ENCODE results near the gene ITGA11.

Gene ITGA11

GRCh38 chr15:68339481-68339880 is 92.5 kb downstream of the ITGA11 start:
- H3K27ac ChIP-seq, result no peak overlapping the region
- no peaks in the 10 kb centered on the region for H3K9me3 ChIP-seq (replicated peaks in 1 of 11)
- no peak overlapping the region for H3K9ac ChIP-seq
- H3K4me1 ChIP-seq, result peaks cover 67 to 80% (median 73%) of the 10 kb centered on the region in 10 experiments
- H3K27me3 ChIP-seq, result peaks cover 0 to 12% (median 0%) of the 10 kb centered on the region in 11 experiments; a peak in 3 of 22 replicates
- no peak for TF ChIP-seq Cebpa-rat (IDR thresholded peaks at IDR 0.05)
- 0 out of 22 replicates have a peak, but pooled peaks cover 0 to 1% (median 0%) of the 10 kb centered on the region in 11 experiments for H4K20me1 ChIP-seq
- H3K4me2 ChIP-seq, result 0 out of 22 replicates have a peak overlapping the region, but pooled peaks of 1 of the 11 experiments have one; percentile 2
- H3K36me3 ChIP-seq, result no peaks in the 10 kb centered on the region
- no peak overlapping the region for H3K4me3 ChIP-seq

- Histone ChIP-seq H3K4me2 (peak overlapping the region; percentile 15 to 56 (median 39); a peak in 21 of 22 replicates), H3K9me3 (replicated peaks in 1 of 11) (no peaks in the 10 kb centered on the region), H3K4me1 (peaks cover 65 to 80% (median 71%) of the 10 kb centered on the region in 10 experiments), H3K36me3 (no peaks in the 10 kb centered on the region), H3K4me3 (no peak overlapping the region), H3K9ac (no peak overlapping the region), H3K27ac (no peak overlapping the region), H3K27me3 (no peaks in the 10 kb centered on the region; a peak in 1 of 22 replicates), H4K20me1 (0 out of 22 replicates have a peak, but pooled peaks cover 0 to 8% (median 0%) of the 10 kb centered on the region in 11 experiments)
- no peak for TF ChIP-seq Cebpa-rat (IDR thresholded peaks at IDR 0.05)
Observed at GRCh38 chr15:68337826-68338225, 94.1 kb downstream of the ITGA11 start.

GRCh38 chr15:68336516-68336915 is 95.4 kb downstream of the ITGA11 start:
- Histone ChIP-seq H3K27ac (no peak overlapping the region), H3K4me1 (peaks cover 52 to 79% (median 59%) of the 10 kb centered on the region in 10 experiments), H3K9me3 (replicated peaks in 1 of 11) (no peaks in the 10 kb centered on the region), H4K20me1 (0 out of 22 replicates have a peak, but pooled peaks cover 0 to 8% (median 0%) of the 10 kb centered on the region in 11 experiments), H3K4me2 (peak overlapping the region in 3 of 11 experiments; percentile 15 to 95 (median 41); a peak in 1 of 22 replicates), H3K4me3 (no peak overlapping the region), H3K9ac (no peak overlapping the region), H3K27me3 (no peaks in the 10 kb centered on the region; a peak in 1 of 22 replicates), H3K36me3 (no peaks in the 10 kb centered on the region)
- no peak for TF ChIP-seq Cebpa-rat (IDR thresholded peaks at IDR 0.05)

- Histone ChIP-seq H3K36me3 (no peaks in the 10 kb centered on the region), H3K4me2 (peak overlapping the region; percentile 63 to 95 (median 82); a peak in 19 of 22 replicates), H3K27ac (no peak overlapping the region), H3K4me1 (peaks cover 43 to 79% (median 58%) of the 10 kb centered on the region in 10 experiments), H3K4me3 (no peak overlapping the region), H3K27me3 (no peaks in the 10 kb centered on the region; a peak in 1 of 22 replicates), H3K9me3 (replicated peaks in 1 of 11) (no peaks in the 10 kb centered on the region), H3K9ac (no peak overlapping the region), H4K20me1 (0 out of 22 replicates have a peak, but pooled peaks cover 0 to 8% (median 0%) of the 10 kb centered on the region in 11 experiments)
- no peak for TF ChIP-seq Cebpa-rat (IDR thresholded peaks at IDR 0.05)
Observed at GRCh38 chr15:68335655-68336054, 96.3 kb downstream of the ITGA11 start.

GRCh38 chr15:68335251-68335650 is 96.7 kb downstream of the ITGA11 start:
- Histone ChIP-seq H3K36me3 (no peaks in the 10 kb centered on the region), H3K27me3 (no peaks in the 10 kb centered on the region; a peak in 1 of 22 replicates), H4K20me1 (0 out of 22 replicates have a peak, but pooled peaks cover 0 to 8% (median 0%) of the 10 kb centered on the region in 11 experiments), H3K4me1 (peaks cover 40 to 79% (median 56%) of the 10 kb centered on the region in 10 experiments), H3K4me2 (peak overlapping the region; percentile 63 to 95 (median 82)), H3K9ac (peak overlapping the region in 4 of 11 experiments; percentile 5 to 29 (median 26); a peak in 2 of 22 replicates), H3K9me3 (replicated peaks in 1 of 11) (no peaks in the 10 kb centered on the region), H3K4me3 (no peak overlapping the region), H3K27ac (peak overlapping the region in 5 of 11 experiments; percentile 0 to 71 (median 65); a peak in 7 of 22 replicates)
- TF ChIP-seq Cebpa-rat (IDR thresholded peaks at IDR 0.05), result no peak

GRCh38 chr15:68334661-68335124 is 97.3 kb downstream of the ITGA11 start:
- Histone ChIP-seq H3K9me3 (replicated peaks in 1 of 11) (no peaks in the 10 kb centered on the region), H4K20me1 (0 out of 22 replicates have a peak, but pooled peaks cover 0 to 8% (median 0%) of the 10 kb centered on the region in 11 experiments), H3K27me3 (no peaks in the 10 kb centered on the region; a peak in 1 of 22 replicates), H3K27ac (peak overlapping the region in 8 of 11 experiments; percentile 0 to 71 (median 45); a peak in 13 of 22 replicates), H3K36me3 (no peaks in the 10 kb centered on the region), H3K4me2 (peak overlapping the region; percentile 63 to 95 (median 82)), H3K4me3 (peak overlapping the region in 2 of 10 experiments; percentile 2 to 14; a peak in 1 of 20 replicates), H3K9ac (peak overlapping the region in 8 of 11 experiments; percentile 2 to 29 (median 21); a peak in 8 of 22 replicates), H3K4me1 (peaks cover 40 to 84% (median 54%) of the 10 kb centered on the region in 10 experiments)
- TF ChIP-seq Cebpa-rat (IDR thresholded peaks at IDR 0.05), result no peak

GRCh38 chr15:68333775-68334470 is 98.0 kb downstream of the ITGA11 start:
- no peak for TF ChIP-seq Cebpa-rat (IDR thresholded peaks at IDR 0.05)
- H3K9me3 ChIP-seq (replicated peaks in 1 of 11), result no peaks in the 10 kb centered on the region
- H3K27me3 ChIP-seq, result no peaks in the 10 kb centered on the region; a peak in 1 of 22 replicates
- peak overlapping the region in 2 of 10 experiments; percentile 2 to 14; a peak in 1 of 20 replicates for H3K4me3 ChIP-seq
- H3K27ac ChIP-seq, result peak overlapping the region in 8 of 11 experiments; percentile 19 to 71 (median 45); a peak in 10 of 22 replicates
- peak overlapping the region in 8 of 11 experiments; percentile 2 to 31 (median 16); a peak in 7 of 22 replicates for H3K9ac ChIP-seq
- H3K4me2 ChIP-seq, result peak overlapping the region; percentile 63 to 95 (median 82)
- no peaks in the 10 kb centered on the region for H3K36me3 ChIP-seq
- peaks cover 40 to 91% (median 56%) of the 10 kb centered on the region in 10 experiments for H3K4me1 ChIP-seq
- 0 out of 22 replicates have a peak, but pooled peaks cover 0 to 8% (median 0%) of the 10 kb centered on the region in 11 experiments for H4K20me1 ChIP-seq

- peaks cover 42 to 100% (median 58%) of the 10 kb centered on the region in 10 experiments for H3K4me1 ChIP-seq
- no peak overlapping the region for H3K9ac ChIP-seq
- H3K36me3 ChIP-seq, result no peaks in the 10 kb centered on the region
- 0 out of 22 replicates have a peak, but pooled peaks cover 0 to 8% (median 0%) of the 10 kb centered on the region in 11 experiments for H4K20me1 ChIP-seq
- TF ChIP-seq Cebpa-rat (IDR thresholded peaks at IDR 0.05), result no peak
- H3K9me3 ChIP-seq (replicated peaks in 1 of 11), result no peaks in the 10 kb centered on the region
- H3K4me2 ChIP-seq, result peak overlapping the region in 2 of 11 experiments; percentile 36 to 93; a peak in 3 of 22 replicates
- H3K4me3 ChIP-seq, result no peak overlapping the region
- no peak overlapping the region for H3K27ac ChIP-seq
- no peaks in the 10 kb centered on the region for H3K27me3 ChIP-seq
Observed at GRCh38 chr15:68332266-68332665, 99.7 kb downstream of the ITGA11 start.

Measured in BLaER1 treated with 17β-estradiol and CSF1 and Interleukin-3, amounts not matched to agents 10 nM and 100 nM (cell line).